Liver (tissue), 9 donors: ENCODE results near the gene DMRTB1. TPM values are rescaled to one million over a fixed set of nuclear protein-coding genes. Genes with fewer than 3 reads are reported as not detected.

Source experiments
- DNase-seq: peaks from one replicate; pipeline ENCODE4 v3.0.0-alpha.2; 2017; ENCODE audit warnings: low spot score
- H3K27ac ChIP-seq, 2 donors: one replicate each; pipeline ENCODE4 v1.7.0; 2013; ENCODE audit warnings: inconsistent platforms in 2 of 2, low read length in 2 of 2, control low read depth in 1 of 2, low read depth in 1 of 2, mild to moderate bottlenecking in 1 of 2
- H3K27me3 ChIP-seq, 4 donors: one replicate each; pipeline versions ENCODE4 v1.6.1 to v1.7.0; 2013; ENCODE audit warnings: low read length in 3 of 4, inconsistent platforms in 1 of 4, mild to moderate bottlenecking in 1 of 4, moderate library complexity in 1 of 4; ENCODE audit not compliant: control insufficient read depth in 4 of 4, insufficient read depth in 4 of 4
- H3K36me3 ChIP-seq, 4 donors: one replicate each; pipeline versions ENCODE4 v1.6.1 to v1.7.0; 2013; ENCODE audit warnings: low read length in 3 of 4, mild to moderate bottlenecking in 3 of 4, low read depth in 1 of 4, moderate library complexity in 1 of 4; ENCODE audit not compliant: control insufficient read depth in 4 of 4, insufficient read depth in 3 of 4
- H3K4me1 ChIP-seq, 4 donors: one replicate each; pipeline versions ENCODE4 v1.6.1 to v1.7.0; 2013; ENCODE audit warnings: low read length in 3 of 4, mild to moderate bottlenecking in 3 of 4, moderate library complexity in 1 of 4; ENCODE audit not compliant: control insufficient read depth in 4 of 4, insufficient read depth in 4 of 4
- H3K4me3 ChIP-seq, 3 donors: one replicate each; pipeline versions ENCODE4 v1.6.1 to v1.7.0; 2013; ENCODE audit warnings: low read length in 3 of 3, control low read depth in 1 of 3, low read depth in 1 of 3, mild to moderate bottlenecking in 1 of 3
- H3K9ac ChIP-seq, 2 donors: one replicate each; pipeline ENCODE4 v1.7.0; 2013; ENCODE audit warnings: low read length in 2 of 2, mild to moderate bottlenecking in 2 of 2, moderate library complexity in 2 of 2, control low read depth in 1 of 2, low read depth in 1 of 2
- H3K9me3 ChIP-seq, 4 donors: one replicate each; pipeline versions ENCODE4 v1.6.1 to v1.7.0; 2013; ENCODE audit warnings: low read length in 3 of 4; ENCODE audit not compliant: control insufficient read depth in 4 of 4
- EGR1 ChIP-seq, 2 donors: IDR thresholded peaks; 2 replicates each; pipeline ENCODE4 v1.6.1; 2016 to 2018; ENCODE audit warnings: antibody characterized with exemption in 2 of 2, low read depth in 2 of 2
- GABPA ChIP-seq, 2 donors: IDR thresholded peaks in 1 of 2; conservative IDR thresholded peaks in 1 of 2; 2 replicates each; pipeline ENCODE4 v1.6.1; 2016; ENCODE audit warnings: antibody characterized with exemption in 2 of 2, mild to moderate bottlenecking in 1 of 2, moderate library complexity in 1 of 2
- HNF4A ChIP-seq, 2 donors: conservative IDR thresholded peaks; 2 replicates each; pipeline ENCODE4 v1.6.1; 2016; ENCODE audit warnings: antibody characterized with exemption in 2 of 2, mild to moderate bottlenecking in 2 of 2
- HNF4G ChIP-seq: IDR thresholded peaks from 2 replicates; pipeline ENCODE4 v1.6.1; 2016; ENCODE audit warnings: antibody characterized with exemption
- JUND ChIP-seq, 2 donors: IDR thresholded peaks; 2 replicates each; pipeline ENCODE4 v1.6.1; 2016; ENCODE audit warnings: antibody characterized with exemption in 2 of 2
- NR2F2 ChIP-seq: IDR thresholded peaks from 2 replicates; pipeline ENCODE4 v1.6.1; 2016; ENCODE audit warnings: antibody characterized with exemption
- RAD21 ChIP-seq, 2 donors: IDR thresholded peaks; 2 replicates each; pipeline ENCODE4 v1.6.1; 2016; ENCODE audit warnings: antibody characterized with exemption in 2 of 2, mild to moderate bottlenecking in 2 of 2
- RXRA ChIP-seq, 2 donors: IDR thresholded peaks; 2 replicates each; pipeline ENCODE4 v1.6.1; 2017 to 2018; ENCODE audit warnings: antibody characterized with exemption in 2 of 2, mild to moderate bottlenecking in 1 of 2
- SP1 ChIP-seq: IDR thresholded peaks from 2 replicates; pipeline ENCODE4 v1.6.1; 2018; ENCODE audit warnings: antibody characterized with exemption, mild to moderate bottlenecking
- YY1 ChIP-seq: IDR thresholded peaks from 2 replicates; pipeline ENCODE4 v1.6.1; 2016; ENCODE audit warnings: antibody characterized with exemption, mild to moderate bottlenecking
- WGBS: extraction: QIAGEN DNeasy Blood & Tissue Kit; methylation state at CpG from one replicate; pipeline ENCODE4 v1.1.7; 2013; 5-methylcytosine and 5-hydroxymethylcytosine counted together
- polyA plus RNA-seq, 2 donors: library from polyadenylated mRNA; stranded (reverse) in 1 of 2; unstranded in 1 of 2; fragments of 200-250 nt in 1 of 2; fragments of >200 nt in 1 of 2; fragmentation: Nextera tagmentation in 1 of 2; extraction: Ambion mirVana in 1 of 2; gene quantifications; one replicate each; pipeline versions ENCODE4 v1.2.1 to v1.2.3, GENCODE V29; 2013 to 2015
- total RNA-seq, 2 donors: library from RNA; depleted of rRNA; stranded (reverse); fragments of >200 nt; gene quantifications; one replicate each; pipeline ENCODE4 v1.2.3, GENCODE V29; 2014
- TF ChIP-seq, protein P1 (sequence below): IDR thresholded peaks from 2 replicates; pipeline ENCODE4 v1.6.1; 2016; ENCODE audit warnings: antibody characterized with exemption, mild to moderate bottlenecking
- TF ChIP-seq, protein P2 (sequence below): IDR thresholded peaks from 2 replicates; pipeline ENCODE4 v1.6.1; 2016; ENCODE audit warnings: antibody characterized with exemption
- TF ChIP-seq, protein P3 (sequence below): IDR thresholded peaks from 2 replicates; pipeline ENCODE4 v1.6.1; 2016; ENCODE audit warnings: antibody characterized with exemption
- TF ChIP-seq, protein P4 (sequence below): fragments of 150-350 bp; IDR thresholded peaks from 2 replicates; pipeline ENCODE4 v1.5.1; 2017; ENCODE audit warnings: improper control_type of control experiment, low read depth, low read length; ENCODE audit not compliant: missing input control
- donor health status: healthy.
- donor health status: healthy.
- donor health status: healthy.
- donor health status: healthy.
- donor health status: healthy.

Gene DMRTB1
- total and polyA plus RNA-seq, 4 donors = not detected

DNA sequence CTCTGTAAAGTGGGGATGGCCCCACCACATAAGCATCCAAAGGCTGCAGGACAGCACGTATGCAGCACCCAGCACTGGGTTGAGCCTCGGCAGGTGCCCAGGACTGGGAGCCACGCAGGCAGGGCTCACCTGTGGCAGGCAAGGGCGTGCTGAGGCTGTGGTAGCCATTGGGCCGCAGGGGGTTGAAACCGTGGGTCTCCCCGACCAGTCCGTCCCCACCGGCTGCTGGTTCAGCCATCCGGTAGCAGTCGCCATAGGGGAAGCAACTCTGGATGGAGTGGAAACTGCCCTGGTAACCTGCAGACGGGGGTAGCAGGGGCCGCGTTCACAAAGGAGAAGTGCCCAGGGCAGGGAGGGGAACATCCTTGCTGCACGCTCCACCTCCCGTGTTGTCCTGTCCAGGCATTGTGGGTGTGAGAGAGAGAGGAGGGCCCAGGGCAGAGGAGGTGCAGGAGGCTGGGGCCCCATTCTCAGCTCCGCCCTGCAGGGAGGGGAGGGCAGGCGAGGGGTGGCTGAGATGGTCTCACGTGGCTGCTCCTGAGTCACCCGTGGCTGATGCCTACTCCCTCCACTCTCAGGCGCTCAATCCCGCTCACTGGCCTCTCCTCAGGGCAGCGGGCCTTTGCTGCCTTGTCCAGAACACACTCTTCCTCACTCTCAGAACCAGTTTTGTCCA lies 49.9 kb downstream of the DMRTB1 start (continued):
- TF ChIP-seq, protein P1, sequence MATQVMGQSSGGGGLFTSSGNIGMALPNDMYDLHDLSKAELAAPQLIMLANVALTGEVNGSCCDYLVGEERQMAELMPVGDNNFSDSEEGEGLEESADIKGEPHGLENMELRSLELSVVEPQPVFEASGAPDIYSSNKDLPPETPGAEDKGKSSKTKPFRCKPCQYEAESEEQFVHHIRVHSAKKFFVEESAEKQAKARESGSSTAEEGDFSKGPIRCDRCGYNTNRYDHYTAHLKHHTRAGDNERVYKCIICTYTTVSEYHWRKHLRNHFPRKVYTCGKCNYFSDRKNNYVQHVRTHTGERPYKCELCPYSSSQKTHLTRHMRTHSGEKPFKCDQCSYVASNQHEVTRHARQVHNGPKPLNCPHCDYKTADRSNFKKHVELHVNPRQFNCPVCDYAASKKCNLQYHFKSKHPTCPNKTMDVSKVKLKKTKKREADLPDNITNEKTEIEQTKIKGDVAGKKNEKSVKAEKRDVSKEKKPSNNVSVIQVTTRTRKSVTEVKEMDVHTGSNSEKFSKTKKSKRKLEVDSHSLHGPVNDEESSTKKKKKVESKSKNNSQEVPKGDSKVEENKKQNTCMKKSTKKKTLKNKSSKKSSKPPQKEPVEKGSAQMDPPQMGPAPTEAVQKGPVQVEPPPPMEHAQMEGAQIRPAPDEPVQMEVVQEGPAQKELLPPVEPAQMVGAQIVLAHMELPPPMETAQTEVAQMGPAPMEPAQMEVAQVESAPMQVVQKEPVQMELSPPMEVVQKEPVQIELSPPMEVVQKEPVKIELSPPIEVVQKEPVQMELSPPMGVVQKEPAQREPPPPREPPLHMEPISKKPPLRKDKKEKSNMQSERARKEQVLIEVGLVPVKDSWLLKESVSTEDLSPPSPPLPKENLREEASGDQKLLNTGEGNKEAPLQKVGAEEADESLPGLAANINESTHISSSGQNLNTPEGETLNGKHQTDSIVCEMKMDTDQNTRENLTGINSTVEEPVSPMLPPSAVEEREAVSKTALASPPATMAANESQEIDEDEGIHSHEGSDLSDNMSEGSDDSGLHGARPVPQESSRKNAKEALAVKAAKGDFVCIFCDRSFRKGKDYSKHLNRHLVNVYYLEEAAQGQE = no peak
- no peak for TF ChIP-seq EGR1 (IDR thresholded peaks at IDR 0.05; ENCODE audit: low read depth in 2 of 2)

DNA sequence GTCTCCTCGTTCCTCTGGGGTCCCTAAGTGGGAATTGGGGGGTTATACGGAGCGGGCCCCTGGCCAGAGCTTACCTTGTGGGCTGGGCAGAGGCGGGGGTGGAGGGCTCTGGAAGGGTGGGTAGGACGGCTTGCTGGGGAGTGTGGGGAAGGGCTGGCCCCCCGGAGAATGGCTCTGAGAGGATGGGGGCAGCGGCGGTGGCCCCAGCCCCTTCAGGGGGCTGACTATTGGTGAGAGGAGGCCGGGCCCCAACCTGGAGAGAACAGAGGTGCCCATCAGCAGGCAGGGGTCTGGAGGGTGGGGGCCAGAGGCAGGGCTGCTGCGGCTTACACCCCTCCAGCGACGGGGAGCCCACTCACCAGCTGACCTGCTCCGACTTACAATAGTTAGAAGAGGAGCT lies 50.6 kb downstream of the DMRTB1 start:
- H3K4me3 ChIP-seq = no peak overlapping the region
- DNase-seq = no peak
- WGBS = 89% methylated on average over 13 of the region's 13 CpGs
- H3K36me3 ChIP-seq = no peaks in the 10 kb centered on the region
- H3K4me1 ChIP-seq = no peaks in the 10 kb centered on the region
- TF ChIP-seq HNF4A (conservative IDR thresholded peaks at IDR 0.05) = no peak
- no peak for TF ChIP-seq NR2F2
- no peak for TF ChIP-seq HNF4G
- TF ChIP-seq, protein P2, sequence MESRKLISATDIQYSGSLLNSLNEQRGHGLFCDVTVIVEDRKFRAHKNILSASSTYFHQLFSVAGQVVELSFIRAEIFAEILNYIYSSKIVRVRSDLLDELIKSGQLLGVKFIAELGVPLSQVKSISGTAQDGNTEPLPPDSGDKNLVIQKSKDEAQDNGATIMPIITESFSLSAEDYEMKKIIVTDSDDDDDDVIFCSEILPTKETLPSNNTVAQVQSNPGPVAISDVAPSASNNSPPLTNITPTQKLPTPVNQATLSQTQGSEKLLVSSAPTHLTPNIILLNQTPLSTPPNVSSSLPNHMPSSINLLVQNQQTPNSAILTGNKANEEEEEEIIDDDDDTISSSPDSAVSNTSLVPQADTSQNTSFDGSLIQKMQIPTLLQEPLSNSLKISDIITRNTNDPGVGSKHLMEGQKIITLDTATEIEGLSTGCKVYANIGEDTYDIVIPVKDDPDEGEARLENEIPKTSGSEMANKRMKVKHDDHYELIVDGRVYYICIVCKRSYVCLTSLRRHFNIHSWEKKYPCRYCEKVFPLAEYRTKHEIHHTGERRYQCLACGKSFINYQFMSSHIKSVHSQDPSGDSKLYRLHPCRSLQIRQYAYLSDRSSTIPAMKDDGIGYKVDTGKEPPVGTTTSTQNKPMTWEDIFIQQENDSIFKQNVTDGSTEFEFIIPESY = no peak
- TF ChIP-seq GABPA (IDR thresholded peaks at IDR 0.05 in 1 of 2, conservative IDR thresholded peaks at IDR 0.05 in 1 of 2) = no peak
- no peak for TF ChIP-seq SP1
- no peak for TF ChIP-seq JUND (IDR thresholded peaks at IDR 0.05)
- TF ChIP-seq, protein P3, sequence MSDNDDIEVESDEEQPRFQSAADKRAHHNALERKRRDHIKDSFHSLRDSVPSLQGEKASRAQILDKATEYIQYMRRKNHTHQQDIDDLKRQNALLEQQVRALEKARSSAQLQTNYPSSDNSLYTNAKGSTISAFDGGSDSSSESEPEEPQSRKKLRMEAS = no peak
- TF ChIP-seq EGR1 (IDR thresholded peaks at IDR 0.05; ENCODE audit: low read depth in 2 of 2) = no peak
- H3K27me3 ChIP-seq = no peaks in the 10 kb centered on the region
- H3K27ac ChIP-seq = no peak overlapping the region
- no peak overlapping the region for H3K9ac ChIP-seq
- no peaks in the 10 kb centered on the region for H3K9me3 ChIP-seq

GRCh38 chr1:53510215-53510614 lies 51.0 kb downstream of the DMRTB1 start:
- Histone ChIP-seq H3K36me3 (no peaks in the 10 kb centered on the region), H3K9me3 (no peaks in the 10 kb centered on the region), H3K4me1 (no peaks in the 10 kb centered on the region), H3K27me3 (no peaks in the 10 kb centered on the region), H3K4me3 (no peak overlapping the region), H3K27ac (no peak overlapping the region), H3K9ac (no peak overlapping the region)
- WGBS = 86% methylated on average over 7 of the region's 7 CpGs
- no peak for DNase-seq
- no peak for TF ChIP-seq HNF4A (conservative IDR thresholded peaks at IDR 0.05)
- TF ChIP-seq, protein P4, sequence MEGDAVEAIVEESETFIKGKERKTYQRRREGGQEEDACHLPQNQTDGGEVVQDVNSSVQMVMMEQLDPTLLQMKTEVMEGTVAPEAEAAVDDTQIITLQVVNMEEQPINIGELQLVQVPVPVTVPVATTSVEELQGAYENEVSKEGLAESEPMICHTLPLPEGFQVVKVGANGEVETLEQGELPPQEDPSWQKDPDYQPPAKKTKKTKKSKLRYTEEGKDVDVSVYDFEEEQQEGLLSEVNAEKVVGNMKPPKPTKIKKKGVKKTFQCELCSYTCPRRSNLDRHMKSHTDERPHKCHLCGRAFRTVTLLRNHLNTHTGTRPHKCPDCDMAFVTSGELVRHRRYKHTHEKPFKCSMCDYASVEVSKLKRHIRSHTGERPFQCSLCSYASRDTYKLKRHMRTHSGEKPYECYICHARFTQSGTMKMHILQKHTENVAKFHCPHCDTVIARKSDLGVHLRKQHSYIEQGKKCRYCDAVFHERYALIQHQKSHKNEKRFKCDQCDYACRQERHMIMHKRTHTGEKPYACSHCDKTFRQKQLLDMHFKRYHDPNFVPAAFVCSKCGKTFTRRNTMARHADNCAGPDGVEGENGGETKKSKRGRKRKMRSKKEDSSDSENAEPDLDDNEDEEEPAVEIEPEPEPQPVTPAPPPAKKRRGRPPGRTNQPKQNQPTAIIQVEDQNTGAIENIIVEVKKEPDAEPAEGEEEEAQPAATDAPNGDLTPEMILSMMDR = no peak
- TF ChIP-seq RAD21 (IDR thresholded peaks at IDR 0.05) = no peak
- TF ChIP-seq RXRA (IDR thresholded peaks at IDR 0.05) = no peak
- TF ChIP-seq, protein P3 = no peak
- no peak for TF ChIP-seq YY1
- no peak for TF ChIP-seq JUND (IDR thresholded peaks at IDR 0.05)
- no peak for TF ChIP-seq NR2F2
